K562 (cell line): ENCODE measurements around the gene C19orf12. TPM values are rescaled to one million over a fixed set of nuclear protein-coding genes. Genes with fewer than 3 reads are reported as not detected.
A peak's percentile ranks its signal among the peaks of the same experiment; 100 is the strongest.

Experiments
- ATAC-seq: fragments of 200-7000 bp; cut with Tn5 transposase; 3 replicates; pipeline ENCODE4 v1.9.1; 2020; ENCODE audit warnings: moderate library complexity
- BruUV-seq: library from RNA; stranded (reverse); fragments of 400-500 nt; replicated peaks from 2 replicates; lab custom pipeline; 2021; lab: Mats Ljungman, UMichigan
- CTCF ChIA-PET: fragments of 300-600 bp; formaldehyde crosslinking; extraction: SDS; loops from one replicate; lab custom pipeline; 2021; ENCODE audit warnings: low intra/inter-chr PET ratio; lab: Yijun Ruan, JAX
- POLR2A ChIA-PET: fragments of 300-600, 350-650 bp; sonication (Branson Sonifier 250); formaldehyde crosslinking; extraction: SDS; loops from one replicate; lab custom pipeline; 2021; ENCODE audit warnings: antibody characterized with exemption, inconsistent platforms; lab: Yijun Ruan, JAX
- DNase-seq, 4 experiments: peaks; one replicate each; pipeline versions ENCODE4 v3.0.0 to v3.0.0-alpha.2; 2011 to 2018; ENCODE audit warnings: low spot score in 3 of 4, mixed read lengths in 3 of 4; ENCODE audit errors: extremely low read depth in 1 of 4
- FAIRE-seq: peaks from 2 replicates; lab custom pipeline; 2011; peaks lifted over from hg19 to GRCh38; lab: Jason Lieb, UNC
- H2AFZ ChIP-seq: 2 replicates; pipeline ENCODE4 v1.6.0; 2011; ENCODE audit warnings: low read depth, low read length, control low read depth, inconsistent platforms
- H3K27ac ChIP-seq: fragments of 200-600 bp; 3 replicates; pipeline ENCODE4 v1.8.0; 2011; ENCODE audit warnings: low read depth, mild to moderate bottlenecking, control low read depth, inconsistent platforms, low read length, moderate library complexity, mixed read lengths; ENCODE audit errors: extremely low read depth
- H3K27me3 ChIP-seq, 2 experiments: fragments of 300-600 bp in 1 of 2; 2 replicates in 1 of 2; 3 replicates in 1 of 2; pipeline versions ENCODE4 v1.6.0 to v1.8.0; 2011; ENCODE audit warnings: inconsistent platforms in 2 of 2, low read length in 2 of 2, mild to moderate bottlenecking in 1 of 2, mixed read lengths in 1 of 2, moderate library complexity in 1 of 2; ENCODE audit not compliant: control insufficient read depth in 2 of 2, insufficient read depth in 2 of 2
- H3K36me3 ChIP-seq: fragments of 300-600 bp; 3 replicates; pipeline ENCODE4 v1.8.0; 2011; ENCODE audit warnings: mild to moderate bottlenecking, low read length, inconsistent platforms; ENCODE audit not compliant: control insufficient read depth, insufficient read depth
- H3K4me1 ChIP-seq, 2 experiments: fragments of 200-600 bp in 1 of 2; replicated peaks in 1 of 2; 2 replicates in 1 of 2; 3 replicates in 1 of 2; pipeline versions ENCODE4 v1.5.1 to v1.8.0; 2011; ENCODE audit warnings: inconsistent platforms in 2 of 2, low read length in 2 of 2, mild to moderate bottlenecking in 1 of 2, mixed read lengths in 1 of 2, moderate library complexity in 1 of 2; ENCODE audit not compliant: control insufficient read depth in 2 of 2, insufficient read depth in 2 of 2
- H3K4me2 ChIP-seq: 2 replicates; pipeline ENCODE4 v1.6.1; 2011; ENCODE audit warnings: low read length, control low read depth, inconsistent platforms, mixed read lengths; ENCODE audit not compliant: insufficient read depth
- H3K4me3 ChIP-seq: fragments of 200-600 bp; sonication (generic), shearing (Covaris generic); 2 replicates; pipeline ENCODE4 v1.5.1; 2016; ENCODE audit warnings: control low read depth, inconsistent platforms
- H3K79me2 ChIP-seq: fragments of 200-600 bp; 3 replicates; pipeline ENCODE4 v1.8.0; 2011; ENCODE audit warnings: low read length, inconsistent platforms; ENCODE audit not compliant: control insufficient read depth, insufficient read depth
- H3K9ac ChIP-seq, 2 experiments: 2 replicates each; pipeline versions ENCODE4 v1.6.0 to v1.6.1; 2011; ENCODE audit warnings: low read depth in 2 of 2, low read length in 2 of 2, control low read depth in 1 of 2, inconsistent platforms in 1 of 2, mild to moderate bottlenecking in 1 of 2, mixed read lengths in 1 of 2; ENCODE audit not compliant: insufficient read depth in 1 of 2
- H3K9me1 ChIP-seq: one replicate; pipeline ENCODE4 v1.6.0; 2011; ENCODE audit warnings: inconsistent platforms, mild to moderate bottlenecking, low read length, moderate library complexity; ENCODE audit not compliant: control insufficient read depth, insufficient read depth
- H3K9me3 ChIP-seq: replicated peaks from 2 replicates; pipeline ENCODE4 v1.5.1; 2011; ENCODE audit warnings: low read depth, low read length, inconsistent platforms; ENCODE audit not compliant: control insufficient read depth, insufficient read depth
- H4K20me1 ChIP-seq: replicated peaks from 2 replicates; pipeline ENCODE4 v1.6.1; 2011; ENCODE audit warnings: low read length, inconsistent platforms, mixed read lengths; ENCODE audit not compliant: control insufficient read depth, insufficient read depth
- CBFA2T3 ChIP-seq: fragments of 450-650 bp; IDR thresholded peaks from 2 replicates; pipeline ENCODE4 v1.6.1; 2017
- DLX4 ChIP-seq: fragments of 250-450 bp; sonication (Bioruptor Pico); IDR thresholded peaks from 2 replicates; pipeline ENCODE4 v1.6.1; 2021; ENCODE audit warnings: mild to moderate bottlenecking
- ETS1 ChIP-seq: conservative IDR thresholded peaks from 2 replicates; pipeline ENCODE4 v1.6.1; 2011; ENCODE audit warnings: low read depth, mild to moderate bottlenecking, low read length; ENCODE audit not compliant: control insufficient read depth
- FOS ChIP-seq: IDR thresholded peaks from 3 replicates; pipeline ENCODE4 v1.6.1; 2011; ENCODE audit not compliant: insufficient read length; ENCODE audit errors: extremely low read depth
- FOXK2 ChIP-seq, 2 experiments: fragments of 450-650 bp; IDR thresholded peaks in 1 of 2; conservative IDR thresholded peaks in 1 of 2; 2 replicates each; pipeline ENCODE4 v1.6.1; 2016; ENCODE audit warnings: low read depth in 2 of 2, mild to moderate bottlenecking in 1 of 2
- HDAC8 ChIP-seq: fragments of 450-650 bp; IDR thresholded peaks from 2 replicates; pipeline ENCODE4 v1.6.1; 2016; ENCODE audit warnings: mild to moderate bottlenecking, missing genetic modification characterization, moderate library complexity, missing compliant biosample characterization
- JUND ChIP-seq, 2 experiments: IDR thresholded peaks; 2 replicates in 1 of 2; 3 replicates in 1 of 2; pipeline ENCODE4 v1.6.1; 2011; ENCODE audit warnings: borderline replicate concordance in 2 of 2, low read depth in 2 of 2, low read length in 2 of 2, improper control_type of control experiment in 1 of 2, missing biosample characterization in 1 of 2, missing genetic modification characterization in 1 of 2, missing genetic modification reagents in 1 of 2
- KHSRP ChIP-seq: fragments of 450-650 bp; IDR thresholded peaks from 2 replicates; pipeline ENCODE4 v1.6.1; 2017
- NR4A1 ChIP-seq, 2 experiments: fragments of 250-450 bp in 1 of 2; fragments of 450-650 bp in 1 of 2; sonication (Bioruptor Pico) in 1 of 2; IDR thresholded peaks; 2 replicates each; pipeline versions ENCODE4 v1.4.0 to v1.6.1; 2016 to 2020; ENCODE audit warnings: mild to moderate bottlenecking in 2 of 2, missing compliant biosample characterization in 1 of 2, missing genetic modification characterization in 1 of 2, moderate library complexity in 1 of 2
- RBM34 ChIP-seq: fragments of 200-400 bp; formaldehyde crosslinking; IDR thresholded peaks from 2 replicates; pipeline ENCODE4 v1.6.1; 2018; ENCODE audit warnings: low read length, borderline replicate concordance; ENCODE audit not compliant: insufficient read depth
- SIX5 ChIP-seq, 2 experiments: IDR thresholded peaks; 2 replicates each; pipeline ENCODE4 v1.6.1; 2011; ENCODE audit warnings: low read length in 2 of 2, borderline replicate concordance in 1 of 2, low read depth in 1 of 2, mild to moderate bottlenecking in 1 of 2, moderate library complexity in 1 of 2; ENCODE audit not compliant: insufficient read depth in 1 of 2
- TCF3 ChIP-seq: sonication (generic); formaldehyde crosslinking; IDR thresholded peaks from 2 replicates; pipeline ENCODE4 v1.4.0; 2020; ENCODE audit warnings: mild to moderate bottlenecking, missing genetic modification reagents
- ZNF324 ChIP-seq: fragments of 250-450 bp; sonication (Bioruptor Pico); IDR thresholded peaks from 2 replicates; pipeline ENCODE4 v1.4.0; 2020; ENCODE audit warnings: mild to moderate bottlenecking
- ZNF395 ChIP-seq: fragments of 200-800 bp; sonication (Bioruptor generic); IDR thresholded peaks from 2 replicates; pipeline ENCODE4 v1.6.1; 2017; ENCODE audit warnings: missing genetic modification characterization, missing compliant biosample characterization
- ZNF512 ChIP-seq: IDR thresholded peaks from 2 replicates; pipeline ENCODE4 v1.6.1; 2016; ENCODE audit warnings: missing genetic modification characterization, missing compliant biosample characterization
- ZNF764 ChIP-seq: fragments of 250-450 bp; sonication (Bioruptor Pico); IDR thresholded peaks from 2 replicates; pipeline ENCODE4 v1.4.0; 2020; ENCODE audit warnings: low read depth, mild to moderate bottlenecking, moderate library complexity
- WGBS: fragments of 100-300 bp; shearing (Covaris generic); methylation state at CpG from one replicate; pipeline ENCODE4 v1.1.6; 2016; ENCODE audit warnings: low coverage, mixed read lengths; ENCODE audit not compliant: insufficient coverage; ENCODE audit errors: missing lambda C conversion rate; 5-methylcytosine and 5-hydroxymethylcytosine counted together
- in situ Hi-C: fragments of 300-500 bp; cut with MboI; formaldehyde crosslinking; loops from 4 replicates; pipeline ENCODE4 v1.15.0; 2018; ENCODE audit warnings: inconsistent platforms, mixed read lengths
- intact Hi-C: fragments of 100-400 bp; cut with micrococcal nuclease; formaldehyde crosslinking; loops from 2 replicates; pipeline ENCODE4 v1.14.2; 2022
- polyA plus RNA-seq, 8 experiments: library from polyadenylated mRNA; depleted of rRNA in 4 of 8; stranded (reverse) in 5 of 8; unstranded in 3 of 8; fragments of >200 nt; fragmentation: Nextera tagmentation in 2 of 8; fragmentation: Illumina TruSeq in 1 of 8; extraction: Ambion mirVana in 2 of 8; extraction: Trizol in 1 of 8; gene quantifications; 2 replicates each; pipeline versions ENCODE4 v1.2.1 to v1.2.3, GENCODE V29; 2011 to 2014; ENCODE audit warnings: inconsistent platforms in 1 of 8, missing spikeins in 1 of 8
- total RNA-seq, 7 experiments: library from RNA; depleted of rRNA in 6 of 7; stranded (reverse); fragments of >200 nt in 6 of 7; fragmentation: Illumina TruSeq in 2 of 7; extraction: Trizol in 2 of 7; gene quantifications; 2 replicates each; pipeline versions ENCODE4 v1.2.1 to v1.2.3, GENCODE V29; 2011 to 2021; ENCODE audit warnings: low replicate concordance in 1 of 7

Gene C19orf12
- total and polyA plus RNA-seq, 9 of the 15 experiments (the other 6 are each of a cell fraction or from before 2014, with no cell fraction given) = 1.9 to 14.5 (median 10.2) TPM

GRCh38 chr19:29757551-29757950 is 42.5 kb upstream of the C19orf12 start (continued):
- TF ChIP-seq ETS1 = no peak
- TF ChIP-seq SIX5 (IDR thresholded peaks at IDR 0.05; ENCODE audit: borderline replicate concordance in 1 of 2, insufficient read depth in 1 of 2, low read depth in 1 of 2, low read length in 2 of 2) = no peak

- BruUV-seq = no TSS peak
- peaks cover 0 to 4% of the 10 kb centered on the region in 2 experiments; a peak in 1 of 5 replicates for H3K4me1 ChIP-seq
- no peaks in the 10 kb centered on the region for H3K9me3 ChIP-seq
- no peak overlapping the region for H3K9ac ChIP-seq
- WGBS = 2% methylated on average over 7 of the region's 7 CpGs
- no peak overlapping the region for H2AFZ ChIP-seq
- no peak overlapping the region for H3K27ac ChIP-seq
- ChIA-PET CTCF (no interaction called here), POLR2A (no interaction called here)
- intact Hi-C loops = no loop called here
- no peaks in the 10 kb centered on the region for H3K9me1 ChIP-seq
- no peaks in the 10 kb centered on the region for H3K79me2 ChIP-seq
- ATAC-seq = peak; percentile 35
- H3K36me3 ChIP-seq = no peaks in the 10 kb centered on the region
- H3K4me2 ChIP-seq = peak overlapping the region; percentile 18; the same call in 1 of the 2 replicates
- no peak for FAIRE-seq
- no peak for DNase-seq
- H3K4me3 ChIP-seq = no peak overlapping the region
- H4K20me1 ChIP-seq = peaks cover 5% of the 10 kb centered on the region; the same call in 1 of the 2 replicates
- in situ Hi-C loops = no loop called here
- peaks cover 30 to 59% of the 10 kb centered on the region in 2 experiments for H3K27me3 ChIP-seq
- TF ChIP-seq TCF3 (CRISPR knock-in tag) (no peak), DLX4 (no peak), ZNF395 (CRISPR knock-in tag) (no peak), CBFA2T3 (no peak), RBM34 (no peak), FOXK2 (conservative IDR thresholded peaks at IDR 0.05 in 1 of 2, IDR thresholded peaks at IDR 0.05 in 1 of 2; ENCODE audit: low read depth in 2 of 2) (no peak), ZNF764 (no peak), KHSRP (no peak), NR4A1 (CRISPR knock-in tag; IDR thresholded peaks at IDR 0.05) (no peak), NR4A1 (tag; IDR thresholded peaks at IDR 0.05) (no peak), ZNF324 (no peak), JUND (IDR thresholded peaks at IDR 0.05; ENCODE audit: borderline replicate concordance, low read depth, low read length) (no peak), JUND (tag; IDR thresholded peaks at IDR 0.05; ENCODE audit: borderline replicate concordance, low read depth, low read length) (no peak), ZNF512 (tag) (no peak), FOS (no peak), HDAC8 (tag) (no peak)
These were observed 38.9 kb upstream of the C19orf12 start for GRCh38 chr19:29753934-29754305.
